NAMALWA (cell line): ENCODE data around the gene ACACA.

Experiments used
- DNase-seq: peaks from one replicate; pipeline ENCODE4 v3.0.0-alpha.2; 2015; ENCODE audit warnings: low spot score

The ACACA gene

GRCh38 chr17:37344519-37344918 is 62.1 kb downstream of the ACACA start:
- no peak for DNase-seq

- no peak for DNase-seq
Measured at GRCh38 chr17:37342589-37342988, 64.0 kb downstream of the ACACA start.

GRCh38 chr17:37340804-37341203 is 65.8 kb downstream of the ACACA start:
- no peak for DNase-seq

- DNase-seq: no peak
Measured at GRCh38 chr17:37339321-37339720, 67.3 kb downstream of the ACACA start.

GRCh38 chr17:37338847-37339246 is 67.8 kb downstream of the ACACA start:
- no peak for DNase-seq

GRCh38 chr17:37327341-37328090 is 79.1 kb downstream of the ACACA start:
- no peak for DNase-seq

GRCh38 chr17:37322826-37323561 is 83.6 kb downstream of the ACACA start:
- no peak for DNase-seq

- no peak for DNase-seq
Measured at GRCh38 chr17:37322106-37322505, 84.5 kb downstream of the ACACA start.

- DNase-seq: no peak
Measured at GRCh38 chr17:37318931-37319594, 87.6 kb downstream of the ACACA start.

GRCh38 chr17:37317867-37318266 is 88.8 kb downstream of the ACACA start:
- no peak for DNase-seq

GRCh38 chr17:37315601-37316000 is 91.0 kb downstream of the ACACA start:
- no peak for DNase-seq

- no peak for DNase-seq
Measured at GRCh38 chr17:37312137-37312923, 94.3 kb downstream of the ACACA start.

- no peak for DNase-seq
Measured at GRCh38 chr17:37310940-37311339, 95.7 kb downstream of the ACACA start.

- no peak for DNase-seq
Measured at GRCh38 chr17:37309051-37309450, 97.6 kb downstream of the ACACA start.

GRCh38 chr17:37305406-37305905 is 101.2 kb downstream of the ACACA start:
- DNase-seq: no peak

- no peak for DNase-seq
Measured at GRCh38 chr17:37301288-37301687, 105.3 kb downstream of the ACACA start.

- DNase-seq: no peak
Measured at GRCh38 chr17:37300683-37301082, 106.0 kb downstream of the ACACA start.

GRCh38 chr17:37299257-37299980 is 107.2 kb downstream of the ACACA start:
- no peak for DNase-seq

GRCh38 chr17:37295888-37296287 is 110.7 kb downstream of the ACACA start:
- DNase-seq: no peak

- DNase-seq: no peak
Measured at GRCh38 chr17:37294888-37295287, 111.7 kb downstream of the ACACA start.

GRCh38 chr17:37293770-37294169 is 112.9 kb downstream of the ACACA start:
- DNase-seq: no peak
